SU-DHL-6 (cell line): ENCODE data around the gene SNX18.

Experiments used
- H2AFZ ChIP-seq: fragments of 200-600 bp; sonication (generic); 2 replicates; pipeline ENCODE4 v1.6.1; 2014; ENCODE audit warnings: low read depth, mild to moderate bottlenecking, moderate library complexity, mixed read lengths, antibody characterized with exemption, low read length; ENCODE audit not compliant: severe bottlenecking
- H3F3A ChIP-seq: fragments of 200-600 bp; shearing (Covaris generic); 2 replicates; pipeline ENCODE4 v1.6.0; 2016; ENCODE audit warnings: antibody characterized with exemption, mild to moderate bottlenecking; ENCODE audit not compliant: insufficient read depth
- H3K27ac ChIP-seq: fragments of 200-600 bp; sonication (generic); 2 replicates; pipeline ENCODE4 v1.5.1; 2016; ENCODE audit warnings: low read depth, mild to moderate bottlenecking, low read length, moderate library complexity, mixed read lengths
- H3K27me3 ChIP-seq: fragments of 200-600 bp; sonication (generic), shearing (Covaris generic); 2 replicates; pipeline ENCODE4 v1.6.0; 2014; ENCODE audit warnings: mild to moderate bottlenecking, low read length
- H3K36me3 ChIP-seq: fragments of 200-600 bp; sonication (generic); 2 replicates; pipeline ENCODE4 v1.6.1; 2014; ENCODE audit warnings: mild to moderate bottlenecking, low read length, mixed read lengths
- H3K4me2 ChIP-seq: fragments of 300-600, 200-600 bp; shearing (Covaris generic), sonication (generic); 2 replicates; pipeline ENCODE4 v1.6.0; 2014; ENCODE audit warnings: low read length, low read depth, mild to moderate bottlenecking; ENCODE audit not compliant: poor library complexity, severe bottlenecking
- H3K4me3 ChIP-seq: fragments of 200-600 bp; sonication (generic); 2 replicates; pipeline ENCODE4 v1.5.1; 2014; ENCODE audit warnings: antibody characterized with exemption, low read length, mild to moderate bottlenecking, mixed read lengths; ENCODE audit not compliant: insufficient read depth, poor library complexity, severe bottlenecking
- H3K79me2 ChIP-seq: fragments of 200-600 bp; sonication (generic); 2 replicates; pipeline ENCODE4 v1.6.1; 2014; ENCODE audit warnings: mild to moderate bottlenecking, low read length, moderate library complexity; ENCODE audit not compliant: insufficient read depth
- H3K9ac ChIP-seq: fragments of 200-600 bp; sonication (generic); 2 replicates; pipeline ENCODE4 v1.7.0; 2014; ENCODE audit warnings: mild to moderate bottlenecking, low read length
- H3K9me2 ChIP-seq: fragments of 200-600 bp; sonication (generic); replicated peaks from 2 replicates; pipeline ENCODE4 v1.6.1; 2014; ENCODE audit warnings: low read length; ENCODE audit not compliant: insufficient read depth
- H3K9me3 ChIP-seq: fragments of 200-600 bp; sonication (generic); 2 replicates; pipeline ENCODE4 v1.6.1; 2014; ENCODE audit warnings: low read length, mixed read lengths; ENCODE audit not compliant: insufficient read depth
- H4K20me1 ChIP-seq: fragments of 200-600 bp; sonication (generic); 2 replicates; pipeline ENCODE4 v1.6.1; 2014; ENCODE audit warnings: low read depth, mild to moderate bottlenecking, antibody characterized with exemption, low read length, moderate library complexity, mixed read lengths
- EZH2phosphoT487 ChIP-seq: fragments of 200-600 bp; sonication (generic), shearing (Covaris generic); conservative IDR thresholded peaks from 2 replicates; pipeline ENCODE4 v1.6.1; 2018; ENCODE audit warnings: mild to moderate bottlenecking, antibody characterized with exemption, low read length, moderate library complexity, mixed read lengths
- TF ChIP-seq, protein P1 (sequence below): fragments of 200-600 bp; sonication (generic); IDR thresholded peaks from one replicate; pipeline ENCODE4 v1.5.1; 2017; ENCODE audit warnings: antibody characterized with exemption, mild to moderate bottlenecking, low read length, moderate library complexity; ENCODE audit not compliant: insufficient read depth, poor library complexity, severe bottlenecking

The SNX18 gene

DNA sequence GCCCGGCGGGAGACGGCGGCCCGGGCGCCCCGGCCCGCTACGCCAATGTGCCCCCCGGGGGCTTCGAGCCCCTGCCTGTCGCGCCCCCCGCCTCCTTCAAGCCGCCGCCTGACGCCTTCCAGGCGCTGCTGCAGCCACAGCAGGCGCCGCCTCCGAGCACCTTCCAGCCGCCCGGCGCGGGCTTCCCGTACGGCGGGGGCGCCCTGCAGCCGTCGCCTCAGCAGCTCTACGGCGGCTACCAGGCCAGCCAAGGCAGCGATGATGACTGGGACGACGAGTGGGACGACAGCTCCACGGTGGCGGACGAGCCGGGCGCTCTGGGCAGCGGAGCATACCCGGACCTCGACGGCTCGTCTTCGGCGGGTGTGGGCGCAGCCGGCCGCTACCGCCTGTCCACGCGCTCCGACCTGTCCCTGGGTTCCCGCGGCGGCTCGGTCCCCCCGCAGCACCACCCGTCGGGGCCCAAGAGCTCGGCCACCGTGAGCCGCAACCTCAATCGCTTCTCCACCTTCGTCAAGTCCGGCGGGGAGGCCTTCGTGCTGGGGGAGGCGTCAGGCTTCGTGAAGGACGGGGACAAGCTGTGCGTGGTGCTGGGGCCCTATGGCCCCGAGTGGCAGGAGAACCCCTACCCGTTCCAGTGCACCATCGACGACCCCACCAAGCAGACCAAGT is 723 bp downstream of the SNX18 start:
- no peaks in the 10 kb centered on the region for H3K36me3 ChIP-seq
- no peaks in the 10 kb centered on the region for H3K9me2 ChIP-seq
- no peaks in the 10 kb centered on the region for H3F3A ChIP-seq
- peak overlapping the region; percentile 96 for H2AFZ ChIP-seq
- no peaks in the 10 kb centered on the region for H3K79me2 ChIP-seq
- H3K9me3 ChIP-seq: no peaks in the 10 kb centered on the region
- H3K4me2 ChIP-seq: peak overlapping the region; percentile 57
- H3K27ac ChIP-seq: no peak overlapping the region
- H4K20me1 ChIP-seq: no peaks in the 10 kb centered on the region
- no peak for TF ChIP-seq EZH2phosphoT487
- TF ChIP-seq, protein P1, sequence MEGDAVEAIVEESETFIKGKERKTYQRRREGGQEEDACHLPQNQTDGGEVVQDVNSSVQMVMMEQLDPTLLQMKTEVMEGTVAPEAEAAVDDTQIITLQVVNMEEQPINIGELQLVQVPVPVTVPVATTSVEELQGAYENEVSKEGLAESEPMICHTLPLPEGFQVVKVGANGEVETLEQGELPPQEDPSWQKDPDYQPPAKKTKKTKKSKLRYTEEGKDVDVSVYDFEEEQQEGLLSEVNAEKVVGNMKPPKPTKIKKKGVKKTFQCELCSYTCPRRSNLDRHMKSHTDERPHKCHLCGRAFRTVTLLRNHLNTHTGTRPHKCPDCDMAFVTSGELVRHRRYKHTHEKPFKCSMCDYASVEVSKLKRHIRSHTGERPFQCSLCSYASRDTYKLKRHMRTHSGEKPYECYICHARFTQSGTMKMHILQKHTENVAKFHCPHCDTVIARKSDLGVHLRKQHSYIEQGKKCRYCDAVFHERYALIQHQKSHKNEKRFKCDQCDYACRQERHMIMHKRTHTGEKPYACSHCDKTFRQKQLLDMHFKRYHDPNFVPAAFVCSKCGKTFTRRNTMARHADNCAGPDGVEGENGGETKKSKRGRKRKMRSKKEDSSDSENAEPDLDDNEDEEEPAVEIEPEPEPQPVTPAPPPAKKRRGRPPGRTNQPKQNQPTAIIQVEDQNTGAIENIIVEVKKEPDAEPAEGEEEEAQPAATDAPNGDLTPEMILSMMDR: no peak
- peak overlapping the region; percentile 74 for H3K9ac ChIP-seq
- H3K27me3 ChIP-seq: no peaks in the 10 kb centered on the region
- peak overlapping the region; percentile 85 for H3K4me3 ChIP-seq

DNA sequence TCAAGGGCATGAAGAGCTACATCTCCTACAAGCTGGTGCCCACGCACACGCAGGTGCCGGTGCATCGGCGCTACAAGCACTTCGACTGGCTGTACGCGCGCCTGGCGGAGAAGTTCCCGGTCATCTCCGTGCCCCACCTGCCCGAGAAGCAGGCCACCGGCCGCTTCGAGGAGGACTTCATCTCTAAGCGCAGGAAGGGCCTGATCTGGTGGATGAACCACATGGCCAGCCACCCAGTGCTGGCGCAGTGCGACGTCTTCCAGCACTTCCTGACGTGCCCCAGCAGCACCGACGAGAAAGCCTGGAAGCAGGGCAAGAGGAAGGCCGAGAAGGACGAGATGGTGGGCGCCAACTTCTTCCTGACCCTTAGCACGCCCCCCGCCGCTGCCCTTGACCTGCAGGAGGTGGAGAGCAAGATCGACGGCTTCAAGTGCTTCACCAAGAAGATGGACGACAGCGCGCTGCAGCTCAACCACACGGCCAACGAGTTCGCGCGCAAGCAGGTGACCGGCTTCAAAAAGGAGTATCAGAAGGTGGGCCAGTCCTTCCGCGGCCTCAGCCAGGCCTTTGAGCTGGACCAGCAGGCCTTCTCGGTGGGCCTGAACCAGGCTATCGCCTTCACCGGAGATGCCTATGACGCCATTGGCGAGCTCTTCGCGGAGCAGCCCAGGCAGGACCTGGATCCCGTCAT is 1.4 kb downstream of the SNX18 start:
- no peaks in the 10 kb centered on the region for H3K27me3 ChIP-seq
- no peaks in the 10 kb centered on the region for H3K79me2 ChIP-seq
- H3K4me3 ChIP-seq: no peak overlapping the region
- no peaks in the 10 kb centered on the region for H4K20me1 ChIP-seq
- H3K27ac ChIP-seq: no peak overlapping the region
- no peaks in the 10 kb centered on the region for H3F3A ChIP-seq
- no peak overlapping the region for H3K9ac ChIP-seq
- H2AFZ ChIP-seq: no peak overlapping the region
- H3K9me2 ChIP-seq: no peaks in the 10 kb centered on the region
- H3K9me3 ChIP-seq: no peaks in the 10 kb centered on the region
- TF ChIP-seq EZH2phosphoT487: no peak
- TF ChIP-seq, protein P1: no peak
- H3K36me3 ChIP-seq: no peaks in the 10 kb centered on the region
- peak overlapping the region; percentile 39 for H3K4me2 ChIP-seq

DNA sequence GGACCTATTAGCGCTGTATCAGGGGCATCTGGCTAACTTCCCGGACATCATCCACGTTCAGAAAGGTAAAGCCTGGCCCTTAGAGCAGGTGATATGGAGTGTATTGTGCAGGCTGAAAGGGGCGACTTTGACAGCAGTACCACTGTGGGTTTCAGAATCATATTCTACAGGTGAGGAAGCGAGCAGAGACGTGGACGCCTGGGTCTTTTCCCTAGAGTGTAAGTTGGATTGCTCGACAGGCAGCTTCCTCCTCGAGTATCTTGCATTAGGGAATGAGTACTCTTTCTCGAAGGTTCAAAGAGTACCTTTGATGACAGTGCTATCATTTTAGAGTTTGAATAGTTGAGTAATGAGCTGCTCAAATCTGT is 1.9 kb downstream of the SNX18 start:
- Histone ChIP-seq H2AFZ (no peak overlapping the region), H3K9ac (no peak overlapping the region), H3K79me2 (no peaks in the 10 kb centered on the region), H3K27ac (no peak overlapping the region), H3K27me3 (no peaks in the 10 kb centered on the region), H3K4me2 (peak overlapping the region; percentile 39), H3K9me3 (no peaks in the 10 kb centered on the region), H3K4me3 (no peak overlapping the region), H3K36me3 (no peaks in the 10 kb centered on the region), H4K20me1 (no peaks in the 10 kb centered on the region), H3K9me2 (no peaks in the 10 kb centered on the region), H3F3A (no peaks in the 10 kb centered on the region)
- no peak for TF ChIP-seq EZH2phosphoT487
- TF ChIP-seq, protein P1: no peak
